ENCODE measurements around the gene FANK1. TPM values are rescaled to one million over a fixed set of nuclear protein-coding genes. Genes with fewer than 3 reads are reported as not detected.

Gene FANK1
- total RNA-seq, 2 experiments from 2014 or later, result not detected

DNA sequence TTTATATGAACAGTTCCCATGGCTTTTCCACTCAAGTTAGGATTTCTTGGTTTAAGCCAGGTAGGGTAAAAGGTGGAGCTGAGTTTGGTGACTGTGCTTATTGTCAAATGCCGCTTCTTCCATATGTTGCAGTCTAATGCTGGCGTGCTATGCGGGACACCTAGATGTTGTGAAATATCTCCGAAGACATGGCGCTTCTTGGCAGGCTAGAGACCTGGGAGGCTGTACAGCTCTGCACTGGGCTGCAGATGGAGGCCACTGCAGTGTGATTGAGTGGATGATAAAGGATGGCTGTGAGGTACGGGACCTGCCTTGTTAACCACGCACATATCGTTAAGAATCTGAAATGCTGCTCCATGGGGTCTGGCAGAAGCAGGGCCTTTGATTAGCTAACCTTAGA is 108.4 kb downstream of the FANK1 start:
- Mint-ChIP-seq H3K27ac (no peak overlapping the region), H3K36me3 (ENCODE audit: low read depth) (no peaks in the 10 kb centered on the region), H3K4me3 (no peak overlapping the region), H3K27me3 (ENCODE audit: low read depth) (no peaks in the 10 kb centered on the region), H3K4me1 (ENCODE audit: low read depth) (no peaks in the 10 kb centered on the region), H3K9me3 (ENCODE audit: insufficient read depth) (no peaks in the 10 kb centered on the region)
- ChIA-PET POLR2A (no interaction called here), CTCF (no interaction called here)
- ATAC-seq, result no peak
- no peak for DNase-seq

DNA sequence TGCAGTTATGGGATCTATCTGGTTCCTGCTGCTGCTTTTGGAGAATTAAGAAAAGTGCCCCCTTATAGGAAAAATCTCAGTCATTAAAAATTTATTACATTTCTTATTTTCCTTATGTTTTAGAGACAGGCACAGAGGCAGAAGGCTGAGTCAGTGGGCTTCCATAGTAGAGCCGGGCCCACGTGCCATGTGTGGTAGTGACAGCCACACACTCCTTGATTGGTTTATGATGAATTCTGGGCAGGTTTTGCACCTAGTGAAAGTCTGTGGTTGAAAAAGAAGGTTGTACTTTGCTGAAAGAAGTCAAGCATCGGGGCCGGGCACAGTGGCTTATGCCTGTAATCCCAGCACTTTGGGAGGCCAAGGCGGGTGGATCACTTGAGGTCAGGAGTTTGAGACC is 109.9 kb downstream of the FANK1 start:
- CTCF ChIA-PET, result no interaction called here
- no peak for ATAC-seq
- H3K9me3 Mint-ChIP-seq (ENCODE audit: insufficient read depth), result no peaks in the 10 kb centered on the region

DNA sequence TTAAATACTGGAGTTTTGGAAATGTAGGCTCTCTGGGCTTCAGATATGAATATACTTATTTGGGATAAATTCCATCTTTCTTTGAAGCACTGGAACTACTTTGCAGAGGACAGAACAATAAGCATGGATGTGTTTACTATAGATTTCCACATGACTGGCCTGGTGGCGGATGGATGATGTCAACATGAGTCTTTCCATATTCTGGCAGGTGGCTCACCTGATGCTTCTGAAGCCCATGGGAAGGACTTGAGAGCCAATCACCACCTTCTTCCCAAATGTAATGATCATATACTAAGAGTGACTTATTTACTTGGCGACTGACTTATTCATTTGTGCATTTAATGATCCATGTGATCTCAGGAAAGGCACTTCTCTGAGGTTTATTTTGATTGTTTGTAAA is 110.5 kb downstream of the FANK1 start:
- H3K36me3 Mint-ChIP-seq (ENCODE audit: low read depth), result no peaks in the 10 kb centered on the region
- no peak overlapping the region for H3K27ac Mint-ChIP-seq
- no peak overlapping the region for H3K4me3 Mint-ChIP-seq
- no peaks in the 10 kb centered on the region for H3K9me3 Mint-ChIP-seq (ENCODE audit: insufficient read depth)
- POLR2A ChIA-PET, result no interaction called here
- H3K4me1 Mint-ChIP-seq (ENCODE audit: low read depth), result no peaks in the 10 kb centered on the region
- DNase-seq (no peak), ATAC-seq (no peak)
- H3K27me3 Mint-ChIP-seq (ENCODE audit: low read depth), result no peaks in the 10 kb centered on the region
- CTCF ChIA-PET, result no interaction called here

More for the DNA sequence above, 109.9 kb downstream of the FANK1 start:
- no peak overlapping the region for H3K27ac Mint-ChIP-seq
- no peaks in the 10 kb centered on the region for H3K4me1 Mint-ChIP-seq (ENCODE audit: low read depth)
- DNase-seq, result no peak
- POLR2A ChIA-PET, result no interaction called here
- H3K4me3 Mint-ChIP-seq, result no peak overlapping the region
- no peaks in the 10 kb centered on the region for H3K36me3 Mint-ChIP-seq (ENCODE audit: low read depth)
- H3K27me3 Mint-ChIP-seq (ENCODE audit: low read depth), result no peaks in the 10 kb centered on the region

DNA sequence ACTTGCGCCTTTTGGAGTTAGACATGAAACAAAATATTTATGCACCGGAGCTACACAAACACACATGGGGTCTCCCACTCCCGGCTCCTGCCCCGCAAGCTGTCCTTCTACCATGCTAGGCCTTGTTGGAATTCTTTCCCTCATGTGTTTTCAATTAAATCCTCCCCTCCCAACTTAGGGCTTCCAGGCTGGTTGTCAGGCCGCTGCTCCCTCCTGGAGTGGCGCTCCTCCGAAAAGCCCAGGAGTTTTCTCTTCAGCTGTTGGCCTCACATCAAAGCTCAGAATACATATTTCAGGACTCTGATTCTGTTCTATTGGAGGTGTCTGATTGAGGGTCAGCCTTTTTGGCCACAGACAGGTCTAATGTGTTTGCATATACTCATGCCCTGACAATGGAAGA is 113.3 kb downstream of the FANK1 start:
- DNase-seq (no peak), ATAC-seq (no peak)
- no peaks in the 10 kb centered on the region for H3K9me3 Mint-ChIP-seq (ENCODE audit: insufficient read depth)
- ChIA-PET CTCF (no interaction called here), POLR2A (no interaction called here)
- no peak overlapping the region for H3K27ac Mint-ChIP-seq
- H3K36me3 Mint-ChIP-seq (ENCODE audit: low read depth), result no peaks in the 10 kb centered on the region
- H3K4me3 Mint-ChIP-seq, result no peak overlapping the region
- no peaks in the 10 kb centered on the region for H3K27me3 Mint-ChIP-seq (ENCODE audit: low read depth)
- H3K4me1 Mint-ChIP-seq (ENCODE audit: low read depth), result no peaks in the 10 kb centered on the region

DNA sequence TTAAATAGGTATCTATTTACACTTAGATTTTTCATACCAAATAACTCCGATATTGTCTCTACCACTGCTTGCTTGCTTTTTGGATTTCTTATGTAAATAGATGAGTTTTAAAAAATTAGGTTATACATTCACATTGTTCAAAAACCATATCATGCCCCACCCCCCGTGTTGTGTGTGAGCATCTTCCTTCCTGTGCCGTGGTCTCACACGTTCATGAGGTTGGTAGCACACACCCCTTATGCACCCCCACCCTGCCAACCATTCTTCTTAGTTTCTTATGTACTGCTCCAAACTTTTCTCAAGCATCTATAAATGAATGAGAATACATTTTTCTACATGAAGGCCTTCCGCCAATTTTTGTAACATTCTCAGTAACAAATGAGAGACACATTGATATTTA is 115.6 kb downstream of the FANK1 start:
- H3K9me3 Mint-ChIP-seq (ENCODE audit: insufficient read depth), result no peaks in the 10 kb centered on the region
- DNase-seq (no peak), ATAC-seq (no peak)
- ChIA-PET CTCF (no interaction called here), POLR2A (no interaction called here)
- H3K27ac Mint-ChIP-seq, result no peak overlapping the region
- H3K4me1 Mint-ChIP-seq (ENCODE audit: low read depth), result no peaks in the 10 kb centered on the region
- no peak overlapping the region for H3K4me3 Mint-ChIP-seq
- no peaks in the 10 kb centered on the region for H3K27me3 Mint-ChIP-seq (ENCODE audit: low read depth)
- no peaks in the 10 kb centered on the region for H3K36me3 Mint-ChIP-seq (ENCODE audit: low read depth)

DNA sequence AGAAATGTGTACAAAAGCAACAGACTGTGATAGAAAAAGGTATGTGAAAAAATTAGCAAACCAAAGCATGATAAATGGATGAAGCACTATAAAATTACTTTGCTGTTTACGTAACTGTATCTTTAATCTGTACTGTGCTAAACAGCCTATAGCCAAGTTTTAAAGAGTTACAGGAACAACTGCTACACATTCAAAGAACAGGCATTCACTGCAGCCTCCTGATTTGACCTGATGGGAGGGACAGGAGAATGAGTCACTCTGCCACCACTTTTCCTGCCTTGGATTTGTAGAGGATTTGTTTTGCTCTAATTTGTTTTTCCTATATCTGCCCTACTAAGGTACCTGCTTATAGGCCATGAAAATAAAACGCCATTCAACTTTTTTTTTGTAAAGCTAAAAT is 116.1 kb downstream of the FANK1 start:
- ChIA-PET POLR2A (no interaction called here), CTCF (no interaction called here)
- Mint-ChIP-seq H3K9me3 (ENCODE audit: insufficient read depth) (no peaks in the 10 kb centered on the region), H3K27me3 (ENCODE audit: low read depth) (no peaks in the 10 kb centered on the region), H3K4me1 (ENCODE audit: low read depth) (no peaks in the 10 kb centered on the region), H3K36me3 (ENCODE audit: low read depth) (no peaks in the 10 kb centered on the region), H3K27ac (no peak overlapping the region), H3K4me3 (no peak overlapping the region)
- ATAC-seq, result no peak
- DNase-seq, result no peak

DNA sequence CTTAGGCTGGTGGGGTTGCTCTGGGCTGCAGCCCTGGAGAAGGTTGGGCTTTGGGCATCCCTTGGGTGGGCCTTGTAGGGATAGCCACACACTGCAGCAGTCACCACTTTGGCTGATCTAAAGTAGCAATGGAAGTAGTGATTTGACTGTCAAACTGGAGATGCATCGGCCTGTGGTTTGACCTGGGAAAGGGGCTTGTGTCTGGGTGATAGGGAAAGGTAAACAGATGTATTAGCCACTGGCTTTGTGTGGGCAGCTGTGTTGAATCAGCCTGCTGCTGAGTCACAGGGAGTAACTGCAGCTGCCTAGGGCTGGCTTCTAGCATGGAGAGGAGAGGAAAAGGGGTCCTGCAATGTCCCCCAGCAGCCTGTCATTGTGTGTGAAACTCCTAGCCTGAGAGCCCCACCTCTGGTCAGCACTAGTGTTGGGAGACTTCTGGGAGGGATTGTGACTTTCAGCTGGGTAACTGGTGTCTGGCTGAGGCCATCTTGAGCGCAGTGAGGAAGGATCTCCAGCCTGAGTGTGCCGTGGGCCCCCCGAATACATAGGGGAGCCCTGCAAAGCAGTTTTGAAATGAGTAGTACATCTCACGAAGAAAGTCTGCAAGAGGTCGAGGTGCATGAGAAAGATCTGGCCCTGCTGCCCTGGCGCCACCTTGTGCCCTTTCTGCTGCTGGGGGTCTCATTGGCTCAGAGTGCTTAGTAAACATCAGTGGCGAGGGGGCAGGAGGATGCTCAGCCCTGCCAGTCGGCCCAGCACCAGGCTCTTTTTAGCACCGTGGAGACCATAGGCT is 117.3 kb downstream of the FANK1 start:
- no peak overlapping the region for H3K4me3 Mint-ChIP-seq
- H3K4me1 Mint-ChIP-seq (ENCODE audit: low read depth), result no peaks in the 10 kb centered on the region
- H3K36me3 Mint-ChIP-seq (ENCODE audit: low read depth), result no peaks in the 10 kb centered on the region
- POLR2A ChIA-PET, result no interaction called here
- no peak overlapping the region for H3K27ac Mint-ChIP-seq
- no peaks in the 10 kb centered on the region for H3K9me3 Mint-ChIP-seq (ENCODE audit: insufficient read depth)
- DNase-seq (no peak), ATAC-seq (no peak)
- CTCF ChIA-PET, result no interaction called here
- no peaks in the 10 kb centered on the region for H3K27me3 Mint-ChIP-seq (ENCODE audit: low read depth)

DNA sequence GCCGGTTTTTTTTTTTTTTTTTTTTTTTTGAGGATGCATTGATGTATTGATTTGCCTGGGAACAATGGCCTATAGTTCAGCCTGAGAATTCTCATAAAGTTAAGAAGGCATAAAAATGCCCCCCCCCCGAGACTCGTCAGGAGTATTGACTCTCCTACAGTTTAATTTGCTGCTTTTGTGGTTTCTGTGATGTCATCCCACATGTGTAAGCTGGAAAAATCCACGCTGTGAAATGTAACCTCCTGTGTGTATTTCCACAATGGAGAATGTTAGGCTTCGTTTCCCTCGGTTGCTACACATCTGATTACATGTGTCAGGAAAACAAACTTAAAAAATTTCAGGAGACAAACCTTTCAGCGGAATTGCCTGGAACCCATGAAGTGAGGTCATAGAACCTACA is 117.9 kb downstream of the FANK1 start:
- H3K9me3 Mint-ChIP-seq (ENCODE audit: insufficient read depth), result no peaks in the 10 kb centered on the region
- ChIA-PET CTCF (no interaction called here), POLR2A (no interaction called here)
- H3K27me3 Mint-ChIP-seq (ENCODE audit: low read depth), result no peaks in the 10 kb centered on the region
- DNase-seq, result no peak
- H3K27ac Mint-ChIP-seq, result no peak overlapping the region
- no peak overlapping the region for H3K4me3 Mint-ChIP-seq
- H3K4me1 Mint-ChIP-seq (ENCODE audit: low read depth), result no peaks in the 10 kb centered on the region
- no peaks in the 10 kb centered on the region for H3K36me3 Mint-ChIP-seq (ENCODE audit: low read depth)
- no peak for ATAC-seq

DNA sequence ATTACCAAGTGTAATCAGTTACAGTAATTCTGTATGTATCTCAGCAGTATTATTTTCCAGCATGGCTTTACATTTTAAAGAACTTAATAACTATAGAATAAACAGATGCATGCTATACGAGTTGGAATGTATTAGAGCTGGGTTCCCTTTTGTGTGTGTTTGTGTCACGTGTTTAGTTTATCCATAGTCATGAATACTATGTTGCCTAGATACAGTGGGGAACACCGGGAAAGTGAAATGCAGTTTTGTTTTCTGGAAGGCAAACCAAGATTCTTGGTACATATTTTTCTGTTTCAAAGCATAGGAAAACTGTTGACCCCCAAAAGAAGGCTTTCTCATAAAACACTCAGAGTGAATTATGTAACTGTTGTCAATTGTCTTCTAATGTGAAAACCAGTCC is 119.0 kb downstream of the FANK1 start:
- no peak overlapping the region for H3K27ac Mint-ChIP-seq
- no peak overlapping the region for H3K4me3 Mint-ChIP-seq
- DNase-seq (no peak), ATAC-seq (no peak)
- no peaks in the 10 kb centered on the region for H3K4me1 Mint-ChIP-seq (ENCODE audit: low read depth)
- ChIA-PET POLR2A (no interaction called here), CTCF (no interaction called here)
- no peaks in the 10 kb centered on the region for H3K9me3 Mint-ChIP-seq (ENCODE audit: insufficient read depth)
- H3K27me3 Mint-ChIP-seq (ENCODE audit: low read depth), result no peaks in the 10 kb centered on the region
- H3K36me3 Mint-ChIP-seq (ENCODE audit: low read depth), result no peaks in the 10 kb centered on the region

DNA sequence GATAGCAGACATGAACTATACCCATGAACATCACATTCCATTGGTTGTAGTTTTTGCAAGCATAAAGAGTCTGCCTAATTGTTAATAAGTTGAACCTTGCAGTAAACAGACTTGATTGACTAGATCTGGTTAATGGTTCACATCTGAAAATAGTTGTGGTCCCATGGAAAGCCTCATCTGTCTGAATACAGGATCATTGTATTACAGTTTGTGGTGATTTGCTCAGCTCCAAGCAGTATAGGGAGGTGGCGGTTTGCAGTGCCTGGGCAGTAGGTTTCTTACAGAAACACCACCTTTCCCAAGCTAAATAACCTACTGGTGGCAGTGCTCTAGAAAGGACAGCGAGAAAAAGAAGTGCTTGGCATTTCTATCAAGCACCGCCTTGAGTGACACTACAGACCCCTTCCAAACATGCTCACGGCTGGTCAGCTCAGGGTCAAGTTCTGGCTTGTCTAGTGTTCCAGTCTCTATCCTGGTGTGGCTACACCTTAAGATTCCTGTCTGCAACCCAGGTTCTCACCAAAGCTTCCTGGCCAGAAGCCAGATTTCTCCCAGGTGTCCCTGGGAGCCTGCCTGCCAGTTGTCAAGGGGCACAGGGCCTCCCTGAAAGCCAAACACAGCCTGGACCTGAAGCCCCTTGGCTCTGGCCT is 119.9 kb downstream of the FANK1 start:
- POLR2A ChIA-PET, result no interaction called here
- Mint-ChIP-seq H3K36me3 (ENCODE audit: low read depth) (no peaks in the 10 kb centered on the region), H3K27me3 (ENCODE audit: low read depth) (no peaks in the 10 kb centered on the region), H3K4me1 (ENCODE audit: low read depth) (no peaks in the 10 kb centered on the region), H3K4me3 (no peak overlapping the region), H3K27ac (no peak overlapping the region), H3K9me3 (ENCODE audit: insufficient read depth) (no peaks in the 10 kb centered on the region)
- no peak for ATAC-seq
- CTCF ChIA-PET, result no interaction called here
- DNase-seq, result no peak

DNA sequence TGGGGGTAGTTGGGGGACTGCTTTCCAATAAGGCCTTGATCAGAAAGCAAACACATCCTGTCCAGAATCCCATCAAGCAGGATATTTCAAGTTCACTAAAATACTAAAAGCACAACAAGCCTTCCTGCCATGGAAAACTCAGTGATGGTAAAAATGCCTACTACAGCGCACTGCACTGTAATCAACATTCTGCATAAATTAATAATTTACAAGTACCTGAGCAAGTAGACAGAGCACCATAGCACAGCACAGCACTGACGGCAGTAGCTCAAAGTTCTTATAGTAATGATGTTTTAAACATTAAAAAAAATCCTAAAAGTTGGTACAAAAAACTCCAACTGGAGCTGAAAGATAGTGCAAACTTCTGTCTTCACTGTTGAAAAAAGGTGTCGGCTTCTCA is 120.5 kb downstream of the FANK1 start:
- no peaks in the 10 kb centered on the region for H3K9me3 Mint-ChIP-seq (ENCODE audit: insufficient read depth)
- H3K36me3 Mint-ChIP-seq (ENCODE audit: low read depth), result no peaks in the 10 kb centered on the region
- H3K4me3 Mint-ChIP-seq, result no peak overlapping the region
- ATAC-seq, result no peak
- H3K27me3 Mint-ChIP-seq (ENCODE audit: low read depth), result no peaks in the 10 kb centered on the region
- no peaks in the 10 kb centered on the region for H3K4me1 Mint-ChIP-seq (ENCODE audit: low read depth)
- ChIA-PET CTCF (no interaction called here), POLR2A (no interaction called here)
- DNase-seq, result no peak
- no peak overlapping the region for H3K27ac Mint-ChIP-seq

DNA sequence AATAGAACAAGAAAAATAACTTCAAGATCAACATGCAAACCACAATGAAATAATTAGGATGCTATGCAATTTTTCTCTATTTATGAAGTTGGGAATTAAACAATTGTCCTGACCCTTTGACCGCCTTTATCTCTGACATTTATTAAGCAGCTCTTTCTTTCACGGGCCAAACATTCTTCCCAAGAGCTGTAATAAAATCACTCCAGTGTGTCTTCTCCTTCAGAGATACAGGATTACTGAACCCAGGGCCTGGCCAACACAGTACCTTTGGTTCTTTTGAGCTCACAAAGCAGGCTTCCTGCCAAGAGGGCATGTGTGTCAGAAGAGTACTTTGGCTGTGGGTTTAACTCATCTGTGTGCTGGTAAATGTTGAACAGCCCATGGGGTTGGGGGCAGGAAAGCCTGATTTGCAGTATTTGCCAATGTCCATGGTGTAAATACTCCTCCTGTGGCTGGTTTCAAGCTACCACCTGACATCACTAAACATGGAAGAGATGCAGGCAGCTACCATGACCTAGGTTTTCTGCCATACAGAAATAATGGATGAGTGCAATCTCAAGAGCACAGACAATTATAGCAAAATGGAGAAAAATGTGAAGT is 121.7 kb downstream of the FANK1 start:
- H3K27ac Mint-ChIP-seq, result no peak overlapping the region
- no peaks in the 10 kb centered on the region for H3K36me3 Mint-ChIP-seq (ENCODE audit: low read depth)
- POLR2A ChIA-PET, result no interaction called here
- no peak overlapping the region for H3K4me3 Mint-ChIP-seq
- CTCF ChIA-PET, result no interaction called here
- no peaks in the 10 kb centered on the region for H3K9me3 Mint-ChIP-seq (ENCODE audit: insufficient read depth)
- no peaks in the 10 kb centered on the region for H3K4me1 Mint-ChIP-seq (ENCODE audit: low read depth)
- ATAC-seq (no peak), DNase-seq (no peak)
- H3K27me3 Mint-ChIP-seq (ENCODE audit: low read depth), result no peaks in the 10 kb centered on the region

Measured in activated CD8-positive, alpha-beta T cell treated with anti-CD3 and anti-CD28 coated beads, Interleukin-2, amount 10 ng/mL, durations not matched to agents 7 days and 5 days (primary cell).